Tibial artery (tissue), 4 donors: ENCODE data around the gene CMYA5.

Experiments
- DNase-seq, 2 donors: peaks; one replicate each; pipeline ENCODE4 v3.0.0-alpha.2; 2019
- H3K27ac ChIP-seq, 2 donors: fragments of 200-600 bp; sonication (generic) in 1 of 2; 1 replicate in 1 of 2; 2 replicates in 1 of 2; pipeline ENCODE4 v1.5.1; 2018 to 2019; ENCODE audit warnings: mild to moderate bottlenecking in 1 of 2
- H3K27me3 ChIP-seq, 2 donors: fragments of 200-600 bp; sonication (generic) in 1 of 2; one replicate each; pipeline versions ENCODE4 v1.5.1 to v1.6.0; 2016 to 2019
- H3K36me3 ChIP-seq, 3 donors: fragments of 200-600 bp; sonication (generic) in 2 of 3; one replicate each; pipeline ENCODE4 v1.5.1; 2016 to 2019; ENCODE audit warnings: mild to moderate bottlenecking in 2 of 3
- H3K4me1 ChIP-seq, 4 donors: fragments of 200-600 bp; sonication (generic) in 2 of 4; 1 replicate in 3 of 4; 2 replicates in 1 of 4; pipeline ENCODE4 v1.5.1; 2016 to 2019
- H3K4me3 ChIP-seq, 2 donors: fragments of 200-600 bp; sonication (generic) in 1 of 2; 1 replicate in 1 of 2; 2 replicates in 1 of 2; pipeline ENCODE4 v1.5.1; 2018 to 2019; ENCODE audit warnings: mild to moderate bottlenecking in 2 of 2
- H3K9me3 ChIP-seq, 3 donors: fragments of 200-600 bp; sonication (generic) in 1 of 3; one replicate each; pipeline ENCODE4 v1.5.1; 2016 to 2019
- CTCF ChIP-seq, 2 experiments: fragments of 200-600 bp in 1 of 2; fragments of 450-650 bp in 1 of 2; IDR thresholded peaks; one replicate each; pipeline ENCODE4 v1.5.1; 2017 to 2019; ENCODE audit warnings: antibody characterized with exemption in 2 of 2, mild to moderate bottlenecking in 1 of 2, moderate library complexity in 1 of 2
- intact Hi-C: fragments of 100-400 bp; cut with DNase I; formaldehyde crosslinking; loops from one replicate; pipeline ENCODE4 v1.15.0; 2023; ENCODE audit warnings: low total_unique reads

The CMYA5 gene

GRCh38 chr5:79695526-79695925 is 5.9 kb downstream of the CMYA5 start:
- intact Hi-C loops, result no loop called here
- Histone ChIP-seq H3K27ac (no peak overlapping the region), H3K27me3 (no peaks in the 10 kb centered on the region), H3K9me3 (no peaks in the 10 kb centered on the region), H3K4me3 (no peak overlapping the region), H3K4me1 (peaks cover 0 to 10% (median 0%) of the 10 kb centered on the region in 4 donors), H3K36me3 (no peaks in the 10 kb centered on the region)
- no peak for TF ChIP-seq CTCF (IDR thresholded peaks at IDR 0.05)
- DNase-seq, result no peak

- Histone ChIP-seq H3K4me1 (peaks cover 0 to 3% (median 0%) of the 10 kb centered on the region in 4 donors), H3K4me3 (no peak overlapping the region), H3K9me3 (no peaks in the 10 kb centered on the region), H3K27ac (no peak overlapping the region), H3K36me3 (no peaks in the 10 kb centered on the region), H3K27me3 (no peaks in the 10 kb centered on the region)
- DNase-seq, result no peak
- TF ChIP-seq CTCF (IDR thresholded peaks at IDR 0.05), result no peak
- intact Hi-C loops, result no loop called here
Observed at GRCh38 chr5:79697222-79698170, 7.9 kb downstream of the CMYA5 start.

GRCh38 chr5:79699763-79700400 is 10.2 kb downstream of the CMYA5 start:
- DNase-seq, result no peak
- intact Hi-C loops, result no loop called here
- H3K27me3 ChIP-seq, result no peaks in the 10 kb centered on the region
- no peak overlapping the region for H3K27ac ChIP-seq
- TF ChIP-seq CTCF (IDR thresholded peaks at IDR 0.05), result no peak
- H3K4me3 ChIP-seq, result no peak overlapping the region
- H3K9me3 ChIP-seq, result no peaks in the 10 kb centered on the region
- no peaks in the 10 kb centered on the region for H3K36me3 ChIP-seq
- H3K4me1 ChIP-seq, result no peaks in the 10 kb centered on the region

GRCh38 chr5:79702606-79703380 is 13.2 kb downstream of the CMYA5 start:
- no peak for DNase-seq
- no peaks in the 10 kb centered on the region for H3K27me3 ChIP-seq
- no peaks in the 10 kb centered on the region for H3K9me3 ChIP-seq
- H3K4me3 ChIP-seq, result no peak overlapping the region
- H3K4me1 ChIP-seq, result no peaks in the 10 kb centered on the region
- no peaks in the 10 kb centered on the region for H3K36me3 ChIP-seq
- no peak overlapping the region for H3K27ac ChIP-seq
- intact Hi-C loops, result no loop called here
- no peak for TF ChIP-seq CTCF (IDR thresholded peaks at IDR 0.05)

GRCh38 chr5:79703381-79703645 is 13.7 kb downstream of the CMYA5 start:
- H3K4me1 ChIP-seq, result no peaks in the 10 kb centered on the region
- no peak for DNase-seq
- no peak overlapping the region for H3K4me3 ChIP-seq
- TF ChIP-seq CTCF (IDR thresholded peaks at IDR 0.05), result no peak
- no peaks in the 10 kb centered on the region for H3K36me3 ChIP-seq
- H3K9me3 ChIP-seq, result no peaks in the 10 kb centered on the region
- H3K27ac ChIP-seq, result no peak overlapping the region
- intact Hi-C loops, result no loop called here
- no peaks in the 10 kb centered on the region for H3K27me3 ChIP-seq
